GM23248 (cell line): ENCODE results near the gene SEMA5A.

Source experiments
- EZH2 ChIP-seq: fragments of 200-600 bp; sonication (generic); IDR thresholded peaks from 2 replicates; pipeline ENCODE4 v1.6.1; 2018; ENCODE audit warnings: antibody characterized with exemption, mild to moderate bottlenecking; ENCODE audit not compliant: insufficient read depth, poor library complexity, severe bottlenecking
- EZH2phosphoT487 ChIP-seq: fragments of 200-600 bp; sonication (generic); IDR thresholded peaks from 2 replicates; pipeline ENCODE4 v1.6.1; 2018; ENCODE audit warnings: antibody characterized with exemption, moderate library complexity, mild to moderate bottlenecking, low read depth; ENCODE audit not compliant: insufficient read depth

DNA sequence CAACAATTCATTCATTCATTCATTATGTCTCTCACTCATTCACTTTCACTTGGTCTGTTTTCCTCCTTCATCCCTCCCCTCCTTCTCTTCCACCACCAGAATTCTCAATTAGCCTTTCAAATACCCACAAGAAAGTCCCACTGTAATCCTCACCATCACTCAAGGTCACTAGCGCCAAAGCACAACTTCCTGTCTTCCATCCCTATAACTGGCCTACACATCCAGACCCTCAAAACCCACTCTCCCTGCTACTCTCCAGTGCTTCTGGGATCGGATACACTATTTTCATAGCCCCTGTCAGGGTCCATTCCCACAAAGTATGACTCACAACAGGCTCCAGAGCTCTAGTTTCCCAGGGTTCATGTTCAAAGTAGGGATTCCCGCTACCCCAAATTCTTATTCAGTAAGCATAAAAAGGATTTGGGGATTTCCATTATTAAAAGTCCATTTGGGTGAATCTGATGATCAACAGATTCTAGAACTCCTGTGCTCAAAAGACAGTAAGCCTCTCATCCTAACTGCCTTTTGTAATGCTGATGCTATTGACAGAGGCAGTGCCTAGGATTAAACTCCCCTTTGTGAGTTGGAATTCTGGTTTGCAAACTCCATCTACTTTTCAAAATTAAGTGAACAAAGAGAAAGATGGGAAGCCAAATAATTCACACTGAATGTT lies 250.9 kb downstream of the SEMA5A start:
- TF ChIP-seq EZH2phosphoT487 (no peak), EZH2 (no peak)
